ENCODE results near the gene DCAF8L2. TPM values are rescaled to one million over a fixed set of nuclear protein-coding genes. Genes with fewer than 3 reads are reported as not detected.

Gene DCAF8L2
- total and polyA plus RNA-seq, 2 donors from 2014 or later, result not detected

Other genes with a start within 250 kb of the DCAF8L2 start
- not detected for gene PPP4R3C, start 127.0 kb upstream of the DCAF8L2 start, total RNA-seq
- not detected for gene PPP4R3C, start 127.0 kb upstream of the DCAF8L2 start, polyA plus RNA-seq (ENCODE audit: insufficient read depth, low read depth, low replicate concordance)
- not detected for gene MAGEB10, start 217.6 kb downstream of the DCAF8L2 start, total RNA-seq
- not detected for gene MAGEB10, start 217.6 kb downstream of the DCAF8L2 start, polyA plus RNA-seq (ENCODE audit: insufficient read depth, low read depth, low replicate concordance)